HG03159 (cell line): ENCODE data around the gene GFPT1.
A peak's percentile ranks its signal among the peaks of the same experiment; 100 is the strongest.

Source experiments
- ATAC-seq: cut with Tn5 transposase; IDR thresholded peaks from one replicate; pipeline ENCODE4 v1.9.1; 2021; ENCODE audit warnings: mild to moderate bottlenecking, moderate library complexity; ENCODE audit not compliant: unreplicated experiment

GFPT1 gene

DNA sequence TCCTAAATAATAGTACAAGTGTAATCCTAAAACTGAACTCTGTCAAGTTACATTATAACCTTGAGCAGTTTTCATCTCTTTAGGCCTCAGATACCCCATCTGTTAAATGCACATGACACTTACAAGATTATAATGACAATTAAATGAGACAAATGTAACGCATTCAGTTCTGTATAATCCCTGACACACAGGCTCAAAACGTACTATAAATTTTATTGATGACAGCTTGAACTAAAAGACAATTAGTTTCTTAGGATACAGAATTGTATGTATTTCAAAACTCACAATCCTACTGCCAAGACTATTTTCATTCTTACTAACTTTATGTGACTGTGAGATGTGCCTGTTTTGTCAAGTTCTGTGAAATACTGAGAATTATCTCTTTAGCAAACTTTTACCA lies 56.2 kb downstream of the GFPT1 start:
- no peak for ATAC-seq

DNA sequence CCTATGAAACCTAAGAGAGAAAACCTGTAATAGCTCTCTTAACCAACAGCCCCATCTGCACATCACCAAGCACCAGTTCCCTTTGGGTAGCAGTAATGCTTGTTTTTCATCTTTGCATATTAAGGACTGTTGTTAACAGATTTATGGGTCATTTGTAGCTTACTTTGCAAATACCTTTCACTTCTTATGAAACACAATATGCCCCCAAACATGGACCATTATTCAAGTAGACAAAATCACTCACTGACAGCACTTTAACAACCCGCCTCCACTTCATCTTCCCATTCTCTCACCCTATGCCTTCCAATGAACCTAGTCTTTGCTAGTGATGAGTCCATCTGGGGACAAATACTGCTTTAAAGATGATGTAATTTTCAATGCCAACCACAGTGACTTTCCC lies 64.4 kb downstream of the GFPT1 start:
- no peak for ATAC-seq

DNA sequence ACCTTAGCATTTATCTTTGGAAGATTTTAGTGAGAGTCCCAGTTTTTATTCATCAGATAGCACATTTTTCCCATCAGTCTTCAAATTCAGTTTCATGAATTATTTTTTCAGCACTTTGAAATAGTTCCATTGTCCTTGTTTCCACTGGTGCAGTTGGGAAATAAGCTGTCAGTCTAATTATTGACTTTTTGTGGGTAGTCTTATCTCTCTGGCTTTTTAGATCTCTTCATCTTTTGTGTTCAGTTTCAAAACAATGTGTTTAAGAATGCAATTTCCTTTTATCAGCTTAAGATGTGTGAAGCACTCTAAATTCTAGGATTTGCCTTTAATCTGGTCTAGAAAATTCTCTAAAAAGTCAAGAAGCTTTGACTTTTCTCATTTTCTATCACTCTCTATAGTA lies 70.5 kb downstream of the GFPT1 start:
- ATAC-seq, result no peak

DNA sequence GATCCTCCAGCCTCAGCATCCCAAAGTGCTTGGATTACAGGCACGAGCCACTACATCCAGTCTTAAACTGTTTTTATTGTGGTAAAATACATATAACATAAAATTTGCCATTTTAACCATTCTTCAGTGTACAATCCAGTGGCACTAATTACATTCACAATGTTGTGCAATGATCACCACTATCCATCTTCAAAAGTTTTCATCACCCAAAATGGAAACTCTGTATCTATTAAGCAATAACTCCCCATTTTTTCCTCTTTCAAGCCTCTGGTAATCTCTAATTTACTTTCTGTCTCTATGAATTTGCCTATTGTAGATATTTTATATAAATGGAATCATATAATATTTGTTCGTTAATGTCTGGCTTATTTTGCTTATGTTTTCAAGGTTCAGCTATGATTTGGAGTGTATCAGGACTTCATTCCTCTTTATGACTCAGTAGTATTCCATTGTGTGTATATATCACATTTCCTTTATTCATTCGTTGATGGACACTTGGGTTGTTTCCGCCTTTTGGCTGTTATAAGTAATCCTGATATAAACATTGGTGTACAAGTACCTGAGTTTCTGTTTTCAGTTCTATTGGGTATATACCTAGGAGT lies 71.8 kb downstream of the GFPT1 start:
- no peak for ATAC-seq

DNA sequence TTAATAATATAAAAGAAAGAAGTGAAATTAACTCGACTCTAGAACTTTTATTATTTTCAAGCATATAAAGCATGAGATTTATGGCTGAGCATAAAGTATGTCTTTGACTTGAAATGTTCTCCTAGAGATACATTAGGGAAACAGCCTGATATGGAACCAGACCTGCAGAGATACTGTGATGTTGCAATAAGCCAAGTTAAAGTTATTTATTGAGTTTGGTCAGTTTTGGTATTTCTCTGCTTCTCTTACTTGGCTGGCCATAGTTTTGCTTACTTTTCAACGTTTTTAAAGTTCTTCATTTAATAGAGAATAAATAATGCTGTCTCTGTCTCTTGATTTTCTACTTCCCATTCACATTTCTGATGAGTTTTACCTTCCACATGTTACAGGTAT lies 76.0 kb downstream of the GFPT1 start:
- ATAC-seq, result no peak

DNA sequence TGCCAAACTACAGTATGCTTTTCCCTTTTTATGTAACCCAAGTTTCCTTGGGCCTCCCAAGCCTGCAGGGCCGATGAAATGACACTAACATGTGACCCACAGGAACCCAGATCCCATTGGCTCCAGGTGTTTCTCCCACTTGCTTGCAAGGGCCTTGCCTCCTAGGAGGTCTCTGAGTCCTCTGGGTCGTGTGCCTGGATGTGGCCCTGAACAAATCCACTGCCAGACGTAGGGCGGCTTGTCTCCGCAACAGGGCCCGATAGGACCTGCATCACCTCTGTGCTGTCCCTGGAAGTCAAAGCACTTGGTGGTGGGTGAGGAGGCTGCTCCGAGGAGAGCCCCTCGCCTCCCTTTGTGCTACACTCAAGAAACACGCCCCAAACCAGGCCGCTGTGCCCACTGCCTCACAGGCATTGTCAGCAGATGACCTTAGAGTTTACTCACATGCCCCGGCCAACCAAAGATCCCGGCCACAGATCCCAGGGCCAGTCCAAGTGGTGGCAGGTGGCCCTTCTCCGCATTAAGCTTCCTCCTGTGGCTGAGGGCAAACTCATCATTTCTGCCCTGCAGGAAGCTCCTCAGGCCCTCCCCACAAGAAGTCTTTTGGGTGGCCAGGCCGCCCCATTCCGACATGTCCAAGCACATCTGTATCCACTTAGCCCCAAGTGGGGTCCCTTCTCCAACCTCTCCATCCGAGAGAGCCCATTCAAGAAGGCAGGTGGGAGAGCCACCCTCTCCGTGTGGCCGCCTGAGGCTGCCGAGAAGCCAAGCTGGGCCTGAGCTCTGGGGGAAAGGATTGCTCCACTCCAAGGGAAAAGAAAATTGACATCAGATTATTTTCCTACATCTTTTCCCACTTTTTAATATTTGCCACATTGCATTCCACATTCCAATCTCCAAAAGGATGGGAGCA lies 76.7 kb downstream of the GFPT1 start:
- no peak for ATAC-seq

DNA sequence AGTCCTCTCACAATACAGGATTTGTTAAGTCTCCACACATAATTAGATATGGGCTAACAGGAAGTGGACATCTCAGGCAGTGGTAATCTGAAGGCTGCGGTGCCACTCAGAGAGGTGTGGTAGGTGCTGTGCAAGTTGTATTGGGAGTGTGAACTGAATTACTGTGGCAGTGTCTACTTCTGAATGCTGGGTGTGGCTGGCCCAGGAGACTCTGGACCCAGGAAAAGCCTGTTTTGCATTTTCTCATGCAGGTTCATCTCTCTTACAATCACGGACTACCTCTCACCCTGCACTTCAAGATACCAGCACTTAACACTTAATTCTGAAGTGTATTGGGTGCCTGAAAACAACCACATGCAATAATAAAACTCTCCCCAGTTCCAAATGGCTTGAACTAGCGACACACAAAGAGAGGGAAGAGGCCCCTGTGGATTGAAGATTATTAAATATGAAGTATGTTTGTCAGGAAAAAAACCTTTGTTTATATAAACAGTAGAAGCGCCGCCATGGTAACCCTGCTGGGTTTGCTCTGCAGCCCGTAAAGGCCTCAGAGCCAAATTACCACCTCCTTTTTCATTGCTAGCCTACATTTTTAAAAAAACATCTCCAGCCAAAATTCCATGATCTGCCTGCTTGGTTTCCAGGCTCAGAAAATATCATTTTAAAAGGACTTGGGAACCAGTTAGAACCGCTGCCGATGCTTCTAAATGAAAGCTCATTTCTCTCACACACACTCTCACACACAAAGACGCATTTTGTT lies 77.5 kb downstream of the GFPT1 start:
- ATAC-seq, result no peak

DNA sequence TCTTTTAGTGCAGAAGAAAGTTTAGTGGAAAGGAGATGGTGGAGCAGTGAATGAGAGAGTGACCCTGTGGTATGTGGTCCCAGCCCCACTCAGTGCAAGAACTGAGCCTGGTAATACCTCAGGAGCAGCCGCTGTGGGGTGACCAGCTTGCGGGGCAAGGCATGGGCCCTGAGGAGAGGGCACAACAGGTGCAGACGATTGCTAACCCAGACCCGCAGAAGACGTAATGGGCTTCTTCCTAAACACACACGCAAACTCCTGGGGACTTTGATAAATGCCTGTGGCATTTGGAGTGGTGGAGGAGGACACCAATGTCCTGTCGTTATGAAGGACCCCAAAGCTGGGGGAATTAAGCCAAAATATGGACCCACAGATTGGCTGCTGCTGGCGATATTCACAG lies 78.7 kb downstream of the GFPT1 start:
- no peak for ATAC-seq

DNA sequence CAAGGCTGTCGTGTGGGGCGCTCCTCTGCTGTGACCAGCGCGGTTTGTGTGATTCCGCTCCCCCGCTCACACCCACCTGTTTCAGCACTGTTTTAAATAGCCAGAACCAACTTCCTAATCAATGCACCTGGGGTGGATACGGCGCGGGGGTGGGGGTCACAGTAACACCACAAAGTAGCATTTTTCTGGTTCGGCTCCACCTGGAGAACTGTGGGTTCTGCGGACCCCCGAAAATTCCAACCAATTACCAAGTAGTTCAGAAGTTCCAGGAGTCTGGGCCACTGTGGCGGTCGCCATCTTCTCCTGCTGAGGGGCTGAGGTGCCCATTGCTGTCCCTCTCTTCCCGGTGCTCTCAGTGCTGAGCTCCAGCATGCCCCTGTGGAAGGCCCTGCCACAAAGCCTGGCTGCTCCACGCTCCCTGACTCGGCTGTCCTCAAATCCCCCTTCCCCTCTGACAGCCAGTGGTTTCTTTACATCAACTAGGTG lies 79.4 kb downstream of the GFPT1 start:
- ATAC-seq, result no peak

DNA sequence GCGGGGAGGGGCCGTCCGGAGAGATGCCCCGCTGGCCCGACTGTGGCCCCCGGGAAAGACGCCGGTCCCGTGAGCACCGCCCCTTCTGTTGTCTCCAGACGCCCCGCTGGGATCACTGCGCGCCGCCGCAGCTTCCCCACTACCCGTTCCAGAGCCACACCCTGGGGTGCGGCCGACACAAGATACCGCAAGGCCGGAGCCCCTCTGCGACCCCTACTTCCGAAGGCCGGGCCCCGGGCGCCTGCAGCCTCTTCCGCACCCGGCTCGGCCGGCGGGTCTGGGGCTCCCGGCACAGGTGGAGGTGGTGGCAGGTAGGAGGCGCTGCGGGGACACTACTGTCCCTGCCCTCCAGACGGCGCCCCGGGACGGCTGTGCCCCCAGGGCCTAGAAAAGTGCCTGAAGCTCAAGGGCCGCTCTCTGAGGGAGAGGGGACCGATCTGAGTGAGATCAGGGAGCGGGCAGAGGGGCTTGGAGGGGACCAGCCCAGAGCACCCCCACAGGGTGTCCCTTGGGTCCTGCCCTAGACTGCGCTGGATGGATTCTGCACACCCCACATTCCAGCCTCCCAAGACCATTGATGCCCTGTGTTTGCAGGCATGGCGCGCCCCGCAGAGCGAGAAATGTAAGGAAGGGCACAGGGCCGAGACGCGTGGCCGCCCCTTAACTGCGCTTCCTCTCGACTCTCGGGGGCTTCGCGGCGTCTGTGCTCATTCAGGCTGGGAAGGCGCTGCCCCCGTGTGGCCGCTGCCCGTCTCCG lies 80.0 kb downstream of the GFPT1 start:
- ATAC-seq, result peak; percentile 82

DNA sequence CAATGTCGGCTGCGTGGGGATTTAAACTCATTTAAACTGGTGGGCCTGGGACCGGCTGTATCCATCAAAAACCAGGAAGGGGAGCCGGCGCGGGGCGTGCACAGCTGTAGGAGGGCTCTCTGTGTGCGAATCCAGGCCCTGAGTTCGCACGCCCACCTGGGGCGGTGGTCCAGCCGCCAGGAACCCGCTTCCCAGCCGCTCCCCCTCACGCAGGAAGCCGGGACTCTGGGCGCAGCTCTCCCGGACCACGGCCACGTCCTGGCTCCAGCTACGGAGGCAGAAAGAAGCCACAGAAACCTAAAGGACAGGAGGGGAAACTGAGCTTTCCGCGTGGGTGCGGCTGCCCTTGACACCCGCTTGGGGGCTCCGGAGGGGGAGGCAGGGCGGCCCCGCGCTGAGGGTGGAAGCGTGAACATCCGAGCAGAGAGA lies 80.6 kb downstream of the GFPT1 start:
- no peak for ATAC-seq

DNA sequence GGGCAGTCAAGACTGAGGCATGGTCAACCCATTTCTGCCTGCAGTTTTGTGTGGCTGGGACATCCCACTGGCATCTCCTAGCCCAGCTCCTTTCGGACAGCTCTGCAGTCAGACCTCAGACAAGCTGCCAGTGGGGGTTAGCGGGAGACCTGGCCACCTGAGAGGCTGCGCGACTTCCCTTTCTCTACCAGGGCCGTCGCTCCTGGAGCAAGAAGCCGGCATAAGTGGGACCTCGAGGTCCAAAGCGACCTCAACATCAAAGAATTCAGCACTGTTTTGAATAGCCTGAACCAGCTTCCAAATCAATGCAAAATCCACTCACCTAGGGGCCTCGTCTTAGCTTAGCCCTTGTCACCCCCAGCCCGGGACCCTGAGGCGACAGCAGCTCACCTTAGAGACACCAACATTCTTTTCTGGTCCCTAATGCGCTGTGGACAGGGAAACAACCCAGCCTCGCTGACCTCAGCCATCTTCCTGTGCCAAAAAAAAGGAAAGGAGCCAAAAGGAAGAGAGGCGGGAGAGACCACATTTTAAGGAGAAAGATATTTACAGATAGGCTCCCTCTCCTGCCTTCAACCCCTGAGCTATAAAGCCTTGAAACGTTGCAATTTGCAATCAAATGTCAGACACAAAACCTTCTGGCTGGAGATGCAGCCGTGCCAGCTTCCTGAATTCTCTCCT lies 81.2 kb downstream of the GFPT1 start:
- no peak for ATAC-seq

DNA sequence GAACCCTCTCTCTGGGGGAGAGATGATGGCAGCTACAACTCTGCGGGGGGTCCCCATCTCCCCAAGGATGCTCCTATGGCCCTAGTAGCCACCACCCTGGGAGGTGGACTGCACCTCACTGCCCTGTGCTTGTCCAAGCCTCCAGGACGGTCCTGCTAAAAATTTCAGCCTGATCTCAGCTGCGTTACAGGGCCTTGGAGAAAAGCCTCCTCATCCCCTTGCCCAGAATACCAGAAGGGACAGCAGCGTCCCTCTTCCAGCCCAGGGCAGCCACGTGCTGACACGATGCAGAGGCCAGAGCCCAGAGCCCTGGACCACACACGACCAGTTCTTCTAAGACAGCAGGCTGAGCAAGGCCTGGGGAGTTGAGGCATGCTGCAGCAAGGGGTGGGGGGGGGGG lies 81.9 kb downstream of the GFPT1 start:
- ATAC-seq, result no peak

DNA sequence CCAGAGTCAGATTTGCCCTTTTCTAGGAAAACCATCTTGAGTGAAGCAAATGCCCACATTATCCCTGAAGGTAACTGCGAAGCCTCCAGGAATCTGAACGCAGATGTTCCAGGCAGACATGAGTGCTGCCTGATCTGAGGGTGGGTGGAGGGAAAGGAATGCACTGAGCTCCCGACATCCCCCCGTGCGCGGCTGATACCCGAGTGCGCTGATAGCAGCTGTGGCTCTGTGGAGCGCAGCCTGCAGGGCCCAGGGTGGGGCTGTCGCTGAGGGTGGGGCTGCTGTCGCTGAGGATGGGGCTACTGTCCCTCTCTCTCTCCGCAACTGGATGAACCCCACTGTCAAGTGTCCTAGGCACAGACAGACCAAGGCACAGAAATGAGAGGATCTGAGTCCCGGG lies 82.4 kb downstream of the GFPT1 start:
- ATAC-seq, result no peak

DNA sequence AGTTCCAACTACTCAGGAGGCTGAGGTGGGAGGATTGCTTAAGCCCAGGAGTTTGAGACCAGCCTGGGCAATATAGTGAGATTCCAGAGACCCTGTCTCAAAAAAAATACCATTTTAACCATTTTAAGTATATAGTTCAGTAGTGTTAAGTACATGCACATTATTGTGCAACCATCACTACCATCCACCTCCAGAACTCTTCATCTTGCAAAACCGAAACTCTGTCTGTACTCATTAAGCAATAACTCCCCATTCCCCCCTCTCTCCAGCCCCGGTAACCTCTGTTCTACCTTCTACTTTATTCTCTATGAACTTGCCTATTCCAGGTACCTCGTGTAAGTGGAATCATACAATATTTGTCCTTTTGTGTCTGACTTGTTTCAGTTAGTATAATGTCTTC lies 86.4 kb downstream of the GFPT1 start:
- ATAC-seq, result no peak

DNA sequence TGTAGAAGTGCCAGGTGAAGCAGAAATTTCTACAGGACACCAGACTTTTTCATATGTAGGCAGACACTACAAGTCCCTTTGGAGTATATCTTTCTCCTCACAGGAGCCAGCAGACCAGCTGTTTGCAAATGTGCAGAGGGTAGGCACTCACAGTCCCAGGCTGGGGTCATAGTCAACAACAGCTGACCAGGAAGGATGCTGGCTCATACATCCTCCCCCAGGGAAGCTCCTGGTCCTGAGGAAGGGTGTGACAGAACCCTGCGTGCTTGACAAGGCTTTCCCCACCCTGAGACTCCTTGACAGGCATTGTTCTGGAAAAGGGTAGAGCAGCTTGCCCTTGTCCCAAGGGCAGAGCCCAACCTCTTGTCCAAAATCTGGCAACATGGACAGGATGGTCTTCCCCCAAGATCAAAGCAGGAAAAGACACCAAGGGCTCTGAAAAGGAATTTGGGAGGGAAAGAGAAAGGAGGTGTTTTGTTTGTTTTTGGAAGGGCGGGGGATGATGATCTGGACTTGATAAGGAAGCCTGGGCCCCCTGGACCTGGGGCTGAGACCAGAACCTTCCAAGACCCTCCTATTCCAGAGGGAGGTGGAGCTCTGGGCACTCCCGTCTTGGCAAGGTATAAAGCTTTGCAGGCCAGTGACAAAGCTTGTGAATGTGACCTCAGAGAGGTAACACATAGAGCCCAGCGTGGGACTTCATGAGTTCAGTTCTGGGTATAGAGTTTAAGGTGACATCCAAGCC lies 87.1 kb downstream of the GFPT1 start:
- ATAC-seq, result no peak

DNA sequence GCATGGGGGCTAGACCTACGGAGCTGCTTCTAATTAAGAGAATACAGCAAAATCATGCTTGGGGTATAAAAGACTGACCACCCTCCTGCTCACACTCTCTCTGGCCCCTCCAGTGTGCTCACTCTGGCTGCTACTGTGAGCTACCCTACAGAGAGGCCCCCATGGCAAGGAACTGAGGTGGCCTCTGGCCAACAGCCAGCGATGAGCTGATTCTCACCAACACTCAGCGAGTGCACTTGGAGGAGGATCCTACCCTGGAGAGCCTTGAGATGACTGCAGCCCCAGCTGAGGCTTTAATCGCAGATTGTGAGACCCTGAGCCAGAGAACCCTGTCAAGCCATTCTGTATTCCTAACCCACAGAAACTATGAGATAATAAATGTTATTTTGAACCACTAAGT lies 88.2 kb downstream of the GFPT1 start:
- ATAC-seq, result no peak

DNA sequence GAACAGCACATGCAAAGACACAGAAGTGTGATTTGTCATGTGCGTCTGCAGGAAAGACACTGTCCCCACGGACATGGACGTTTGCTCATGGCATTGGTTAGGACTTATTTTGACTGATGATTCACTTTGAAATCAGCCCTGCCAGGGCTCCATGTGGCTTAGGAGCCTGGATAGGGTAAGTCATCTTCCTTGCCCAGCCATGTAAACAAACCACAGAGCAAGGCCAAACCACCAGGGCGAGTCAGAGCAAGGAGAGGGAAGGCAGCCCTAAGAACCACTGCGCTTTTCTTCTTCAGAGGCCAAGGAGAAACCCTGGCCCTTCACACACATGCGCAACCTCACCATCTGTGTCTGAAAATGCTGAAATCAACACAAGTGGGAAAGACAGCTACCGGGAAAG lies 88.8 kb downstream of the GFPT1 start:
- ATAC-seq, result no peak

DNA sequence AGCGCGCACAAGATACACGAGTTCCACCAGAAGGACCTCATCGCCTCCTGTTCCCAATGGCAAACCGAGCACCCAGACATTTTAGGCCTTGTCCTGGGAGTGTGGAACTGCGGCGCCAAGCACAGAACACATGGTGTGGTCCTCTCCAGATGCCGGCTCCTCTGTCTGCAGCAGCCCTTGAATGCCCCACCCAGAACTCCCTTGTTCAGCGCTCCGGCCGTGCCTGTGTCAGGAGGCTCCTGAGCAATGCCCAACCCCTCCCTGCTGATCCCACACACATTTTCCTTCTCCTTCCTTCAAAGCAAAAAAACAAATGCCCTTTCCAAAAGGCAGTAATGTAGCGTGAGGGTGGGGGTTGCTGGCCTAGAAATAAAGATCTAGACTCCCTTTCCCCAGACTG lies 89.8 kb downstream of the GFPT1 start:
- ATAC-seq, result no peak

DNA sequence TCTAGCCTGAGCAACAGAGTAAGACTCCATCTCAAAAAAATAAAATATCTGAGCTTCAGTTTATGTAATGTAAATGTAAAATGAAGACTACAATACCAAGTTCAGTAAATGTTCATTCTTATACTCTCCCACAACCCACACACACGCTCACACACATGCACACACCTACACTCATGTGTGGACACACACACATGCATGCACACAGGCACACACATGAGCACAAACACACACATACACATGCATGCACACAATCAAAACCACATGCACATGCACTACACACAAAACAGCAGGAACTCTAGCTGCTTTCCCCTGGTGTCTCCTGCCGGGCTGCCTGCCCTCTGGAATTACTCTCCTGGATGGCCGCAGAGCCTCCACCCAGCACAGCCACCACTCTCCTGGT lies 90.6 kb downstream of the GFPT1 start:
- ATAC-seq, result no peak
